ENCODE data around the gene ASB10.

DNA sequence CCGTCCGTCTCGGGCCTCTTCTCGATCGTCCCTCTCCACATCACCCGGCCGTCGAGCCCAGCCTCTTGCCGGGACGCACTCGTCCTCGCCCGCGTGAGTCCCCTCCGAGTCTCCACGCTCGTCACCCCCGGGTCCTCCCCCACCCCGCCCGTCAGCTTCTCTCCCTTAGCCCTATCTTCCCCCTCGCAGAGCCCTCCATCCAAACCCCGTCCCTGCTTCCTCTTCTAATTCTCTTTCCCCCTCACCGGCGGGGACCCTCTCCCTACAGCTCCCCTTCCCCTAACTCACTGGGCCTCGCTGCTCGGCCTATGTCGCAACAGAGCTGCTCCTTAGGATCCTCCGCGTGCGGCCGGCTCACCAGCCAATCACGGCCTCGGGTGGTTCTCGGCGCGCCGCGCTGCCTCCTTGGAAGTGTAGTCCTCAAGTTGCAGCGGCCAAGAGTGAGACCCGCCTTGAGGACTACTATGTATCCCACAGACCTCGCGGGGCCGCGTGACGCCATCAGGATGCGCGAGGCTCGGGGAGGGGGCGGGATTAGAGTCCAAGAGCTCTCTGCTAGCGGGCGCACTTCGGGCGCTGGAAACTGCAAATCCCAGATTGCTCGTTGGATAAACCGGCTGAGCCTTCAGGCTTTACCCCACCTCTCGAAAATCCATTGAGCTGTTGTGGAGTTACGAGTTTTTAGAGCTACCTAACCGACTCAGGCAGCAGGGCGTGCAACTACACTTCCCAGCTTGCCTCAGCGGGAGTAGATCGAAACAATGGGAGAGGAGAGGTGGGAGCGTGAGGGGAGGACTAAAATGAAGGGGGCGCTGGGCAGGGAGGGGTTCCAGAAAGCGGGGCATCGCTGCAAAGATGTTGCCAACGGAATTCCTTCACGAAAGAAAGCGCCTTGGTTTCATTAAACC, 40.1 kb upstream of the ASB10 start, which contains the start of gene ABCF2:
- TF ChIP-seq, protein P1, sequence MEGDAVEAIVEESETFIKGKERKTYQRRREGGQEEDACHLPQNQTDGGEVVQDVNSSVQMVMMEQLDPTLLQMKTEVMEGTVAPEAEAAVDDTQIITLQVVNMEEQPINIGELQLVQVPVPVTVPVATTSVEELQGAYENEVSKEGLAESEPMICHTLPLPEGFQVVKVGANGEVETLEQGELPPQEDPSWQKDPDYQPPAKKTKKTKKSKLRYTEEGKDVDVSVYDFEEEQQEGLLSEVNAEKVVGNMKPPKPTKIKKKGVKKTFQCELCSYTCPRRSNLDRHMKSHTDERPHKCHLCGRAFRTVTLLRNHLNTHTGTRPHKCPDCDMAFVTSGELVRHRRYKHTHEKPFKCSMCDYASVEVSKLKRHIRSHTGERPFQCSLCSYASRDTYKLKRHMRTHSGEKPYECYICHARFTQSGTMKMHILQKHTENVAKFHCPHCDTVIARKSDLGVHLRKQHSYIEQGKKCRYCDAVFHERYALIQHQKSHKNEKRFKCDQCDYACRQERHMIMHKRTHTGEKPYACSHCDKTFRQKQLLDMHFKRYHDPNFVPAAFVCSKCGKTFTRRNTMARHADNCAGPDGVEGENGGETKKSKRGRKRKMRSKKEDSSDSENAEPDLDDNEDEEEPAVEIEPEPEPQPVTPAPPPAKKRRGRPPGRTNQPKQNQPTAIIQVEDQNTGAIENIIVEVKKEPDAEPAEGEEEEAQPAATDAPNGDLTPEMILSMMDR (IDR thresholded peaks at IDR 0.05) = no peak
- no peak for TF ChIP-seq EZH2 (IDR thresholded peaks at IDR 0.05; ENCODE audit: borderline replicate concordance, insufficient read depth, low read depth, low read length, poor library complexity, severe bottlenecking)
